GM21515 (cell line): ENCODE measurements around the gene DLEC1.
A peak's percentile ranks its signal among the peaks of the same experiment; 100 is the strongest.

Source experiments
- ATAC-seq: cut with Tn5 transposase; IDR thresholded peaks from one replicate; pipeline ENCODE4 v1.9.1; 2021; ENCODE audit not compliant: unreplicated experiment

DLEC1 gene

DNA sequence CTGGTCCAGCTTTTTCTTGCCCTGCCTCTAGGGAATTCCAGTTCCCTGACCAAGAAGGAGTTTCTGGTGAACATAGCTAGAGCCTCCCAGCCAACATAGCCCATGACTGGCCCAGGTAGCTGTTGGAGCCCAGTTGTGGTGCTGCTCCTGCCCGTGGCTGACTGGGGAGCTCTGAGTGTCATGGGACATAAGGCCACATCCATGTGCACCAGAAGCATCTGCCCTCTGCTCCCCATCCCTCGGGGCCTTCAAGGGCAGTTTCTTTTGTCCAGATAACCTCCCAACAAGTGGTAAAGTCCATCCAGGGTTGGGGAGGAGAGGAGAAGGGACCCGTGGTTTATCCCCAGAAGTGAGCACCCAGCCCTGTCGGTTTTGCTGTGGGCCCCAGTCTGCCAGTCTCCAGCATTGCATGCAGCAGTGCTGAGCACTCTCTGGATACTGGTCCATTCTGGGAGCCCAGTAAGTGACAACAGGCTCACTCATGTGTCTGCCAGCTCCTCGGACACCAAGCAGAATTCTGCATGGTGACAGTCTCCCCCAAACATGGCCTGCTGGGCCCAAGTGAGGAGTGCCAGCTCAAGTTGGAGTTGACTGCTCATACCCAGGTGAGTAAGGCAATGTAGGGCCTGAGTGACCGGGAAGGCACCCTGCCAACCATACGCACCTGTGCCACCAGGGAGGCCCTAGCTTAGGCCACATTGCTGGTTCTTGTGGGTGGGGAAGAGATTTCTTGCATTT, 69.1 kb downstream of the DLEC1 start:
- ATAC-seq = no peak

DNA sequence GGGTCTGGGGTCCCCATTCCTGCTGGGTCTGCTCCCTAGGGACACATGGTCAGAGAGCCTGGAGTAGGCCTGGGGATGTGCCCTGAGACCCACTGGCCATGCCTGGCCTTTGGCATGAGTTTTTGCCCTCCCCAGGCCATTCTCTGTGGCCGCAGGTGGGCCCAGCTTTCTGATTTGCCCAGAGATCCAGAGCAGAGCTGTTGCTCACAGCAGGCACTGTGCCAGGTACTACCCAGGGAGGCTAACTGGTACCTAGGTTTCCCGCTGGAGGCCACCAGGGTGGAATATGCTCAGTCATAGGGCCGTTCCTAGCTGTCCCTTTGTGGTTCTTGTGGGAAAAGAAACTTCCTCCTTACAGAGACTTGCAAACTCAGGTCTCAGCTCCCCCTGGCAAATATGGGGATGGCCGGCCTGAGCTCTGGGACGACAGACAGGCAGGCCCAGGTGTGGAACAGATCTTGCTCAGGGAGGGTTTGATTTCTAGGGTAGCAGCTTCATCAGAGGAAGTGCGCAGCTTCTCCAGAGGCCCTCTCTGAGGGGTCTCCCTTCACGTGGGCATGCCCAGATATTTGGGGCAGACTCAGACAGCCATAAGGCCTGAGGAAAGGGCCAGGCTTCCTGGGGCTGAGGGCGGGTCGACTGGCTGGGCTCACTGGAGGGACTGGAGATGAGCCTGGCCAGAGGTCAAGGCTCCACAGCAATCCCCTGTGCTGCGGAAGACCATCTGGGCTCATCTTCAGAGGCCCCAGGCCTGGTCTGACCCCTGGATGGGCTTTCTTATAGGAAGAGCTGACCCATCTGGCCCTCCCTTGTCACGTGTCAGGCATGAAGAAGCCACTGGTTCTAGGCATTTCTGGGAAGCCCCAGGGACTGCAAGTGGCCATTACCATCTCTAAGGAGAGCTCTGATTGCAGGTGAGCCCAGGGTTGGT, 69.9 kb downstream of the DLEC1 start:
- ATAC-seq = no peak

DNA sequence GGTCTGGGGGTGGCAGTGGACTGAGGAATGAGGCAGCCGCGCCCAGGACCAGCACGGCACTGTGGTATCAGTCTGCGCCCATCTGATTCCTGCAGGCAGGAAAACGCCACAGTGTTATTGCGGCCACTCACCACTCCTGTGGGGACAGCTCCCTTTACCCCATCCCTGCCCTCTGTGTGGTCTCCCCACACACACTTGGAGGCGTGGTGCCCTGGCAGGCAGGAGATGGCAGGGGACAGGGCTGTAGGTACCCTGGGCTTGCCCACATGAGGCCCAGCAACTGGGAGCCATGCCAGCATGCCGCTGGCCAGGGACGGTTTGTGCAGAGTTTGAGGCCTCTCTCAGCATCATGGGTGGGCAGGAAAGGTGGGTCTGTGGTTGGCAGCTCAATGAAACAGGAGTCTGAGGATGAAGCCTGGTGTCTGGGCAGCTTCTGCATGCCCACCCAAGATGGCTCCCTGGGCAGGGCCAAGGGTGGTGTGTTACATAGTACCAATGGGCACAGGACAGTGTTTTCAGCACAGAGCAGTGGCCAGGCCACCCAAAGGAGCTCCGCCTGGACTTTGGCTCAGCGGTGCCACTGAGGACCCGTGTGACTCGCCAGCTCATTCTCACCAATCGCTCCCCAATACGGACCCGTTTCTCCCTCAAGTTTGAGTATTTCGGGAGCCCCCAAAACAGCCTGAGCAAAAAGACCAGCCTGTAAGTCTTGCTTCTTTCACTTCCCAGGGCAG, 70.7 kb downstream of the DLEC1 start:
- no peak for ATAC-seq

DNA sequence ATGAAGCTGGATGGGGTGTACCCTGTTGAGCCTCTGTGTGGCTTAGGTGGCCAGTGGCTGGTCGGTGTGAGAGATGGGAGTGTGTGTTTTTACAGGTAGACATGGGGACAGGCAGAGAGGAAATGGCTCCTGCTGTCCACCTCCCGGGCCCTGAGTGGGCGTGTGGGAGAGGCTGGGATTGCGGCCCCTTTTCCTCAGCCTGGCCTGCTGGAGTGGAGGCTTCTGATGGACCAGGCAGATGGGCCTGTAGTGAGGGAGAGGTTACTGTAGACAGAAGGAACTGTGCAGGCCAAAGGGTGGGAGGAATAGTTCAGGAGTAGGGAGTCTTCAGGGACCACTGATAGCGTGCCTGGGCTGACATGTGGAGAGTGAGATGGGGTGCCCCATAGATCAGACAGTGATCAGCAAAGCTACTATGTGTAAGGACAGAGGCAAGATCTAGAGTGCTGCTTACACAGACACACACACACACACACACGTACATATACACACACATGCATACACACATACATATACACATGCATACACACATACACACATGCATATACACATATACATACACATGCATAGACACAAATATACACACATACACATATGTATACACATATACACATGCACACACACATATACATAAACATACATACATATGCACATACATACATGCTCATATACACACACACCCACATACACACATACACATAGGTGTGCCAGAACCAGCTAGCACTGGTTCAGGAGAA, 71.5 kb downstream of the DLEC1 start:
- ATAC-seq = no peak

DNA sequence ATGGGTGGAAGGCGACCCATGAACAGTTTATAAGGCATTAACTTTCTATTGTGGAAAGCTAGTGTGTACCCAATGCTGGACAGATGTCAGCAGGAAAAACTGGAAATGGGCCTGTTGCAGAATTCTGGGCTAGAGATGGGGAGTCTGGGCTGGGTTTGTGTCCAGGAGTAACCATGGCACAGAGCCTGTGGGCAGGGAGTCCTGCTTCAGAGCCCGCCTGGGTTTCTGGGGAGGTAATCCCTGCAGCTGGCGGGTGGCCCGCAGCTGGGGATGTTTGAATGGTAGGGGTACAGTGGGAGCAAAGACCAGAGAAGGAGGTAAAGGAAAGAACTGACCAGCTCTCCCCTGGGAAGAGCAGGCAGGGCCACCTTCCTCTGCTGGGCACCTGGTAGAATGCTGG, 72.2 kb downstream of the DLEC1 start:
- ATAC-seq = no peak

DNA sequence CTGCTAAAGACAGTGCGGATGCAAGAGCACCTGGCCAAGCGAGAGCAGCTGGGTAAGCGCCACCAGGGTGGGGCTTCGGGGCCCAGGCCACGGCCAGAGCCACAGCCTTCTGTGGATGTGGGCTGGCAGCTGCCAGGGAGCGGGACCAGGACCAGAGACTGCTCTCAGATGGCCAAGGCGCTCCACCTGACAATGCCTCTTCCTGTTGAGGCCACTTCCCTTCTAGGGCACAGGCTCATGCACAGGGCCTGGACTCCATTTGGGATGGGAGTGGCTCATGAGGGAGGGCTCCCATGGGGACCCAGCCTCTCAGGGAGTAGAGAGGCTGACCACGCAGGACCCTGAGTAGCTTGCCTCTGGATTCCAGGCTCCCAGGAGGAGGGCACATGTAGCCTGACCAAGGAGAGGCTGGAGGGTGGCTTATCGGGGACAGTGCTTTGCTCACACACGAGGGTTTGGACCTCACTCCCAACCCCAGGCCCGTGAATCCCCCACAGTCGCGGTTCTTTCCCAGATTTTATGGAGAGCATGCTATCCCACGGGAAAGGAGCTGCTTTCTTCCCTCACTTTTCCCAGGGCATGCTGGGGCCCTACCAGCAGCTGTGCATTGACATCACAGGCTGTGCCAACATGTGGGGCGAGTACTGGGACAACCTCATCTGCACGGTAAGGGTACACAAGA, 72.8 kb downstream of the DLEC1 start:
- no peak for ATAC-seq

DNA sequence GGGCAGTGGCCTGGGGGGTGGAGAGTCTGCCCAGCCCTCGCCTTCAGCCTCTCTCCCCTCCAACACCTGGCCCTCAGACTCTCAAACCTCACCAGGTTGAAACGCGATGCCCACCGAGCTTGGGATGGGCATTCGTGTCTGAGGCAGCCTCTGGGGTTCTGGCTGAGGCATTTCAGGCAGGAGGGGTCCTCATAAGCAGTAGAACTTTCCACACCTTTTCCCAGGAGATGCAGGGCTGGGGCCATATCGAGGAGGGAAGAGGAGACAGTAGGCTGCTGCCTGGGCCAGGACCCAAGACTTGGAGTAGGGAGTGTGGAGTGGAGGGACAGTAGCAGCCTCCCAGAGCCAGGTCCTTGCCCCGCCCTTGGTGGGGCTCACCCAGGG, 73.4 kb downstream of the DLEC1 start:
- no peak for ATAC-seq

DNA sequence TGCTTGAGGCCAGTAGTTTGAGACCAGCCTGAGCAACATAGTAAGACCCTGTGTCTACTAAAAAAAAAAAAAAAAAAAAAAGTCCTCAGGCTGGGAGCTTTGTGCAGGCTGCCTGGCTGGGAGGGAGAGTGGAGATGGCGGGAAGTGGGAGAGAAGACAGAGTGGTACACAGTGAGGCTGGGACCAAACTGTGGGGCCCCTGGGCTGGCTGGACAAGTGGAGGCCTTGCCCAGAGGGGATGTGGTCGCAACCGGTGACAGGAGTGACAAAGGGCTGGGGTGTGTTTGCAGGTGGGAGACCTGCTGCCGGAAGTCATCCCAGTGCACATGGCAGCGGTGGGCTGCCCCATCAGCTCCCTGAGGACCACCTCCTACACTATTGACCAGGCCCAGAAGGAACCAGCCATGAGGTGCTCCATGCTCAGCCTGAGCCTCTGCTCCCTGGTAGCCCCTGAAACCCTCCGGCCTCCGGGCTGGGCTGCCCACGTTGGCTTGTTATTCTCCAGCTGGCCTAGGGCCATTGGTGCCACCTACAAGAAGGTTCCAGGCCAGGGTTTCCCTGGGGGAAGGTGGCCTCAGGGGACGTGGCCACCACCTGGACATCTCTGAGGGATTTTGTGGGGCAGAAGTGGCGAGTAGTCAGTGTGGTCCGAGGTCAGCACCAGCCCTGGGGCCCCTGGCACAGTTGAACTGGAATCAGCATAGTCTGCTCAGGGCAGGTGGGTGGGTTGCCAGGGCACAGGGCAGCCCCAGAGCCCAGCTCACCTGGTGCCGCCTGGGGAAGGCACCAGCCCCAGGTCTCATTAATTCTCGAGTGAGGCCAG, 75.3 kb downstream of the DLEC1 start:
- ATAC-seq = no peak

DNA sequence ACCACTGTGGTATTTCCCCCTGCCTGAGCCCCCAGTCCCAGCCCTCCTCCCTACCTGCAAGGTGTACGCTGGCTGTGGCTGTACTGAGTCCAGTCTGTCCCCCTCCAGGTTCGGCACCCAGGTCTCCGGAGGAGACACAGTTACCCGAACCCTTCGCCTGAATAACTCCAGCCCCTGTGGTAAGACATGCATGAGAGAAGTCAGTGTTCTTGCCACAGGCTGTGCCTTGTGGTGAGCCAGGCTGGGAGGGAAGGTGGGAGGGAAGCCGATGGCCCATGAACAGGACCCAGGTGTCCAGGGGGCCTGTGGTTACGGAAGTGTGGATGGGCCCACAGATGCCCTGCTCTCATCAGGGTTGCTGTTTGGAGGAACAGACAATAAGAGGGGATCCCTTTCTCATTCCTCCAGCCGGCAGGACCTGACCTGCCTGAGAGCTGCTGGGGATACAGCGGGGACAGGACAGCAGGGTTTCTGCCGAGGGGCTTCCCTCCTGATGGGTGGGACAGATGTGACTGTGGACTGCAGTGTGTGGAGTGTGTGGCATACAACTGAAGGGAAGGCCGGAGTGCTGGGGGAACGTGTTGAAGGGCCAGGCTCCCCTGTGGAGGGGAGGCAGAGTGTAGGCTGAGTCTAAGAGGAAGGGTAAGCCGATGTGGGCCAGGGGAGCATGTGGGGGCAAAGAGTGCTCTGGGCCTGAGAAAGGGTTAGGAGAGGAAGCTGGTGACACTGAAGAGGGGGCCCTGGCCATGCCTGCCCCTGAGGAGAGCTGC, 76.1 kb downstream of the DLEC1 start:
- ATAC-seq = no peak

DNA sequence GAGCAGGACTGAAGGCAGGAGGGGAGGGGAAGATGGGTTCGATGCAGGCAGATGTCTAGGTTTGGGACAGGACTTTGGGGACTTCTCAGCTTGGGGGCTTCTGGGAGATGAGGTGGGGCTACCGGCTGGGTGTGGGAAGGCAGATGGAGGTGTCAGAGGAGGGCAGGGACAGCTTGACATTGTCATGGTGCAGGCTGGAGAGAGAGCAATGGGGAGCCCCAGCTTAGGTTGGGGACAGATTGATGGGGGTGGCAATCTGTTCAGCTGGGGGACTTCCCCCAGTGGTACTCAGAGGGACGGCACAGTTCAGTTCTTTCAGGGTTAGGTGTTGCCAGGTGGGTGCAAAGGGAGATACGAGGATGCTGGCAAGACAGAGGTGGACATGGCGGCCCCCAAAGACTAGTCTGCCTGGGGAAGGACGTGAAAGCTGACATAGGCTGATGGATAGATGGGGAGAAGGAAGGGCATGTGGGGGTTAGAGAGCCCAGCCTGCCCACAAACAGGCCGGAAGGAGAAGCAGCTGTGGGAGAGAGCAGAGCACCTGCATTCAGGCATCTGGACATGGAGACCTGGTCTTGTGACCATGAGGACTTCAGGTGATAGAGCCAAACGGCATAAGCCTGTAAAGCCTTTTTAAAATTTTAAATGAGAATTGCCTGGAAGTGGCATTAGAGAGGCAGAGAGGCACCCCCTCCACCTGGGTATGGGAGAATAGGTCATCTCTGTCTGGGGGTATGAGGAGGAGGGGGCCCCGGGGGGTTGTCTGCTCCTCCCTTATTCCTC, 76.8 kb downstream of the DLEC1 start:
- ATAC-seq = no peak

DNA sequence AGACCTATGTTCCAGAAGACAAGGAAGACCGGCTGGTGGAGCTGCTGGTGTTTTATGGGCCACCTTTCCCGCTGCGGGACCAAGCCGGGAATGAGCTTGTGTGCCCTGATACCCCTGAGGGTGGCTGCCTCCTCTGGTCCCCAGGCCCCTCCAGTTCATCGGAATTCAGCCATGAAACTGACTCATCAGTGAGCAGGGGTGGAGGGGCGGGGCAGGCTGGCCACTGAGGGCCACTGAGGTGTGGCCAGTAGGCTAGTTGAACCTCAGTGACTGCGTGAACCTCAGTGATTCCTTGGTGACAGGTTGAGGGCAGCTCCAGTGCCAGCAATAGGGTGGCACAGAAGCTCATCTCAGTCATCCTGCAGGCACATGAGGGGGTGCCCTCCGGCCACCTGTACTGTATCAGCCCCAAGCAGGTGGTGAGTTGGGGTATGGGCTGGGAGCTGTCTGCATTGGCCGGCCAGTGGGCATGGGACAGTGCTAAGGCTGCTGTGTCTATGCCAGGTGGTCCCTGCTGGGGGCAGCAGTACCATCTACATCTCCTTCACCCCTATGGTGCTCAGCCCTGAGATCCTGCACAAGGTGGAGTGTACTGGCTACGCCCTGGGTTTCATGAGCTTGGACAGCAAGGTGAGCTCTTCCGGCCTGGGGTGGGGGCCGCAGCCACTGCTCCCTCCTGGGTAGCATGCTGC, 77.6 kb downstream of the DLEC1 start:
- ATAC-seq = no peak

DNA sequence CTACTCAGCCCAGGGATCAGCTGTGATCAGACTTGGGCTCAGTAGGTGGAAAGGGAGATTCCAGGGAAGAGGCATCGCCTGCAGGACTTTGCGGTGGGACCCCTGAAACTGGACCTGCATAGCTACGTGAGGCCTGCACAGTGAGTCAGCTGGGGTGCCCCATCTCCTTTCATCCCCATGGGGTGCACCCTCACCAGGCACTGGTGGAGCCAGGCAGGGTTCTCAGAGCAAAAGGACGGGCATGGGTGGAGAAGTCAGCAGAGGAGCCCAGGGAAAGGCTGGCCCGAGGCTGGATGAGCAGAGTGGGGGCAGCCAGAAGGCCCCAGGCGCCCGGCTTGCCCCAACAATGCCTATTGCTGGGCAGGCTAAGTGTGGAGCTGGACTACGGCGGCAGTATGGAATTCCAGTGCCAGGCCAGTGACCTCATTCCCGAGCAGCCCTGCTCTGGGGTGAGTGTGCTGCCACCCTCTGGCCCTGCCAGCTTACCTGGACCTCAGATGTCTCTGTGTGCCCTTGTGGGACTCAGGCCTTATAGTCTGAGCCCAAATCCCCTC, 78.2 kb downstream of the DLEC1 start:
- no peak for ATAC-seq

DNA sequence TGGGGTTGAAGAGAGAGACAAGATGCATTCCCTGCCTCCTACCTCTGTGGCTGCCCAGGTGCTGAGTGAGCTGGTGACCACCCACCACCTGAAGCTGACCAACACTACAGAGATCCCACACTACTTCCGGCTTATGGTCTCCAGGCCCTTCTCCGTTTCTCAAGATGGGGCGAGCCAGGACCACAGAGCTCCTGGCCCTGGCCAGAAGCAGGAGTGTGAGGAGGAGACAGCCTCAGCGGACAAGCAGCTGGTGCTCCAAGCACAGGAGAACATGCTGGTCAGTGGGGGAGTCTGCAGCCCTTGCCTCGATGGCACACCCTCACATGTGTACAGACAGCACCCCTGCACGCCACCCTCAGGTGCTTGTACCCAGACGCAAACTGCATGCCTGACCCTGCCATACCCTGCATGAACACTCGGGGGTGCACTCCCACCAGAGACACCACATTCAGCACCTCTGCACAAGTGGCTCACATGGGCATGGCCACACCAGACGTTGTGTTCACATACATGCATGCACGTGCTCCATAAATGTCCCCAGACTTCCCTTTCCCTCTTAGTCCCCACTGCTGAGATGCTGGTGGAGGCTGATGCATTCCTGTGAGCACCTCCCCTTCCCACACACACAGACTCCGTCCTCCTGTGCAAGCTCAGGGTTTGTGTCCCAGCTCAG, 78.9 kb downstream of the DLEC1 start:
- peak; percentile 65 for ATAC-seq

DNA sequence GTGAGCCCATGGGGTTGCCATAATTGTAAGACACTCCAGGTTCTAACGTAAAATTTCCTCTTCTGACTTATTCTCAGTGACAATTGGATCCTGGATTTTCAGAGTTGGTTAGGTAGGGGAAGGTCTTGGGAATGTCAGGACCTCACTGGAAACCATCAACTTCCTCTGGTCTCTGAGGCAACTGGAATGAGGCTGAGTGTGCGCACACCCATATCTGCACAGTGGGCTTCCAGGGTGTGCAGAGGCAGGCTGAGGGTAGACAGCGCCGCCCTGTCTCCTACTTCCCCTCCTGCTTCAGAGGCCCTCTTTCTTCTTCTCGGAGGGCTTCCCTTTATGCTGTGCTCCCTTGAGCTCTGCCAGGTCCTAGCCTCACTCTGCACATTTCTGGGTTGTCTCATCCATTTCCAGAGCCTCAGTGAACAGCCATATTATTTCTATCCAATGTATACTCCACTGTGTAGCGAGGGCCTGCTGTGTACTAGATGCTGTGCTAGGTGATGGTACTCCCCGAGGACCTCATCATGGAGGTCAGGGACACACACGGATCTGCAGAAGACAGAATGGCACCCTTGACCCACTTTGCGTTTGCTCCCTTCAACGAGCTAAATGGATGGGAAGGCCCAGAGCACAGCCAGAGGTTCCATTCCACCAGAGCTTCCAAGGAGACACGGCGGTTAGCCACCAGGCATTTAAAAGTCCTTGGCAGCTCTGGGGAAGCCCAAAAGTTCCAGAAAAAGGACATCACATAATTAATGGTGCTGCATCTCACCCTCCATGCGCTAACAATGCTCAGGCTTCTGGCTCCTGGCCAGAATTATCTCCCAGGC, 79.6 kb downstream of the DLEC1 start:
- no peak for ATAC-seq

DNA sequence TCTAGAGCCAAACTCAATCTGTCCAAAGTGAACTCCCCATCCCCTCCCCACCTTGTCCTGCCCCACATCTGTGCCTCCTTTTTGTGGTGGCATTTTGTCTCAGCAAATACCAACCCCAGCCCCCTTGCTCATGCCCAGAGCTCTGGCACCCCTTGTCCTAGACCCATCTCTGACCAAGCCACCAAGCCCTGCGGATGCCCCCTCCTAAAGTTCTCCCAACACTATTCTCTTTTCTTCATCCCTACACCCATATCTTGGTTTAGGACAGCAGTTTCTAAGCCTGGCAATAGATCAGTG, 80.2 kb downstream of the DLEC1 start:
- no peak for ATAC-seq
